ENCODE measurements around the gene FOXK1.

The FOXK1 gene

DNA sequence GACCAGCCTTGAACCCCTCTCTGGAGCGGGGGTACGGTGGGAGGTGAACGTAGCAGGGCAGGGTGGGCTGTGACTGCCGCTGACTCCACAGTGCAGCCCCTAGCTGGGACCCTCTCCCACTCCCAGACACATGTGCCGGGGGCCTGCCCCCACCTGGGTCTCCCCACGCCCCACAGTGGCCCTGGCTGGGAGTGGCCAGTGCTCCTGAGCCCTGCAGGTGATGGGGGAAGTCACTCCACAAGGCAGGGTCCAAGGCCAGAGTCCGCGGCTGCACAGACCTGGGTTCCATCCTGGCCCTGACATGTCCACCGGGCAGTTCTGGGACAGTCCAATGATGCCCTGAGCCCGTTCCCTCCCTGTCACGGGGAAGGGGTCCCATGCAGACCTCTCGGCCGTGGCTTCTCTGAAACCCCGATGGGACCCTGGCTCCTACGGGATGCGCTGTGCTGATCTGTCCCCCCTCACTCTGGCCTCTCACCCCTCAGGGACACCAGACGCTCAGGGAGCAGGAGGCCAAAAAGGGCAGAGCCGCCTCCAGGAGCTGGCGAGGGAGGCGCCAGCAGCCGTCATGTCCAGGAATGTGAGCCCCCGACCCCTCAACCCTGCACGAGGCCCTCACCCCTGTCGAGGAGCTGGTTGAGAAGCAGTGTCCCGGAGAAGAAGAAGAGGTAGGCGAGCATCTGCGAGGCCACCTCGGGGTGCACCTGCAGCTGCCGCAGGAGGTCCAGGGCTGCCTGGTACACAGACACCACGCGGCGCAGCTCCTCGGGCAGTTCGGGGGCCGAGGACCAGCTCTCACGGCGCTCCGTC lies 133.7 kb downstream of the FOXK1 start:
- DNase-seq (ENCODE audit: extremely low read depth in 1 of 2, low read depth in 1 of 2) = no peak

DNA sequence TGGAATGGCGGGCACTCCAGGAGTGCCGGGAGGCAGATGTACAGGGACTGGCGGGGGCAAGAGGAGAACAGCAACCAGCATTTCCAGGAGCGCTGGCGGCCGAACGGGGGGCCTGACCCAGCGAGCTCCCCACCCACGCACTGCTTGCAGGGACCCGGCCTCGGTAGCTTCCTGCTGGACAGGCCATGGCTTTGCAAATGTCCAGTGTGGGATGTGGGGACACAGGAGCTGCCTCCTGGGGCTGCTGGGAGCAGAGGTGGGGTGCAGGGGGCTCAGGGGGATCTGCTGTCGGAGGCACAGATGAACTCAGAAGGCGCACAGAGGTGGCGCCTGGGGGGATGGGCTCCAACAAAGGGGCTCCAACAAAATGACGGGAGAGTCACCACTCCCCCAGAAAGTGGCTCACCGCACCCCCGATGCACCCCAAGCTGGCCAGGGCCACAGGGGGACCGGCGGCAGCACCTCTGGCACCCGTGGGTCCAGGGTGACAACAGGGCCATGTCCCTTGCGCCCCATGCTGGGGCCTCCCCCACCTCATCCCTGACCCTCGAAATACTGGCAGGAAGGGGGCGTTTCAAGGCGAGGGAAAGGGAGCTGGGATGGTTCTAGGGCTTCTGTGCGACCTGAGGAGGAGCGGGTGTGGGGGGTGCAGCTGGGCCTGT lies 134.5 kb downstream of the FOXK1 start:
- DNase-seq (ENCODE audit: extremely low read depth in 1 of 2, low read depth in 1 of 2) = no peak

DNA sequence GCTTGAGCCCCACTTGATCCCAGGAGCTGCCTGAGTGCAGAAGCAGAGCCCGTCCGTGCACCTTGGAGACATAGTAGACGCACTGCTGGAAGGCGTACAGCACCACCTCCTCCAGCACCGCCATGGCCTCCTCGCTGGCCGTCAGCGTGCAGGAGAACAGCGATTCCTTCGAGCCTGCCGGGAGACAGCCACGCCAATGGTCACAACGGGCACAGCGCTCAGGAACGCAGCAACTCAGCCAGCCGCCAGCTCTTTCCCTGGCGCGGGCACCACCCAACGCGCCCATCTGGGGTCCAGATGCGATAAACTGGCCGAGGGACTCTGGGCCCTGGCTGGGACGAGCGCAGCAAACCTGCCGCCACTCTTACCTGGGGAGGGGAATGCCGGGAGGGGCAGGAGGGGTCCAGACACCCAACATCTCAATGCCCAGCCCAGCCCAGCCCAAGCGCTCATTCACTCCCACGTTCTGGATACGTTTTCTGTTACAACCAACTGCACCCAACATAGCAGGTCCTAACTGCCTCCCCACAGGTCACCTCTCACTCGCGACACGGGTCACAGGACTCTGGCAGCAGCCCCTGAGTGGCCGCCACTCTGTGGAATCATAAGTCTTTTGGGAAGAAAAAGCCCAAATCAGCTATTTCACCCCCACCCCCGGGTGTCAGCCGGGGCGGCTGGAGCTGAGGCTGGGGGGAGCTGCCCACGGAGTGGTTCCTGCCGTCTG lies 135.2 kb downstream of the FOXK1 start:
- DNase-seq (ENCODE audit: extremely low read depth in 1 of 2, low read depth in 1 of 2) = no peak

GRCh38 chr7:4818000-4818794 lies 136.1 kb downstream of the FOXK1 start:
- no peak for DNase-seq (ENCODE audit: extremely low read depth in 1 of 2, low read depth in 1 of 2)

- DNase-seq (ENCODE audit: extremely low read depth in 1 of 2, low read depth in 1 of 2) = no peak
These were observed 137.7 kb downstream of the FOXK1 start for GRCh38 chr7:4819560-4820404.

DNA sequence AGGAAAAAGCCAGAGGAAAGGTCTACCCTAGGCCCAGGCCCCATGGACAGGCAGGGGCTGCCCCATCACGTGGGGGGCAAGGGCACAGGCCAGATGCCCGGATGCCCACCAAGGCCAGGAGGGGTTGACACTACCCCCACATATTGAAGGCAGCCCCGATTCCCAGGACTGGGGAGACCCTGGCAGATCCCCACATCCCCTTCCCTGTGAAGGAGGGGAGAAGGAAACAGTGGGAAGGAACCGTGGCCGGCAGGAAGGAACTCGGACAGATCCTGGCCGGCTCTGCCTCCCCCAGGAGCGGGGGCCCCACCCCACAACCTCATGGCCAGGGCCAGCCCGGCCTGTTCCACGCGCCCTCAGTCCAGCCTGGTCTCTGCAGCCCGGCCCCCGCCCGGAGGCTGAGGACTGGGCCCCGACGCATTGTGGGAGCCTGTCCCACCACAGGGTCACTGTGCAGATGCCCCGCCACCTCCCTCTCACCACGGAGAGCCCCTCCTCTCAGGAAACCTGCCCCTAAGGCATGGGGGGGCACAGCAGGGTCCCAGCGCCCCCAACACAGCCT lies 138.4 kb downstream of the FOXK1 start:
- no peak for DNase-seq (ENCODE audit: extremely low read depth in 1 of 2, low read depth in 1 of 2)

Data from stimulated activated CD8-positive, alpha-beta memory T cell treated with anti-CD3 and anti-CD28 coated beads, Interleukin-7, amount 100 ng/mL, for 48 hours (primary cell).